Activated naive CD4-positive, alpha-beta T cell treated with Interleukin-2 at 50 U/mL for 16 hours (primary cell): ENCODE data around the gene FDX1.

ENCODE experiments used
- DNase-seq: peaks from one replicate; pipeline ENCODE4 v3.0.0-alpha.2; 2020

Gene FDX1

GRCh38 chr11:110431674-110432073 lies 1.9 kb downstream of the FDX1 start:
- DNase-seq, result no peak

DNA sequence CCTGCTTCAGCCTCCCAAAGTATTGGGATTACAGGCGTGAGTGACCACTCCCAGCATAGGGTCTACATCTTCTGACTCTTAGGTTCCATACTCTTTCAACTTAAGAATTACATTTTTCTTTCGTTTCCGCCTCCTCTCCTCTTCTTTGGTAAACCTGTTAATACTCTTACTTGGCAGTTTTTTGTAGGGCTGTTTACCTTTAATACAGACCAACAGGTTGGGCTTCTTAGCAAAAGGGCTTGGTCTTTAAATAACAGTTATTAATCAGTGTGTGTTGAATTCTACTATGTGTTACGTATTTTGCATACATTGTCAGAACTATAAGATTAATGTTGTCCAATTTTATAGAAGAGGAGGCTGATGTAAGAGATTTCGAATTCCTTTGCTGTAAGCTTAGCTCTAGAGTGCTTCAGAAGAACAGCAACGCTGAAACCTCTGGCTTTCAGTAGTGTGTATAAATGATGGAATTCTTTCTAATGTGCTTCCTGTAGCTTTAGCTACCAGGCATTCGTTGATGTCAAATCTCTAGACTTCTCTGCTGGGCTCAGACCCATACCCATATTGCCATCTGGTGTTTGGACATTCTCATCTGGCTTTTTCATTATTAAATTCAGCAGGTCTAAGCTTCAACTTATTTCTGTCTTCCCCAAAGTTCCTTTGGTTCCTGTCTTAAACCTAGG lies 3.1 kb downstream of the FDX1 start:
- DNase-seq, result no peak

DNA sequence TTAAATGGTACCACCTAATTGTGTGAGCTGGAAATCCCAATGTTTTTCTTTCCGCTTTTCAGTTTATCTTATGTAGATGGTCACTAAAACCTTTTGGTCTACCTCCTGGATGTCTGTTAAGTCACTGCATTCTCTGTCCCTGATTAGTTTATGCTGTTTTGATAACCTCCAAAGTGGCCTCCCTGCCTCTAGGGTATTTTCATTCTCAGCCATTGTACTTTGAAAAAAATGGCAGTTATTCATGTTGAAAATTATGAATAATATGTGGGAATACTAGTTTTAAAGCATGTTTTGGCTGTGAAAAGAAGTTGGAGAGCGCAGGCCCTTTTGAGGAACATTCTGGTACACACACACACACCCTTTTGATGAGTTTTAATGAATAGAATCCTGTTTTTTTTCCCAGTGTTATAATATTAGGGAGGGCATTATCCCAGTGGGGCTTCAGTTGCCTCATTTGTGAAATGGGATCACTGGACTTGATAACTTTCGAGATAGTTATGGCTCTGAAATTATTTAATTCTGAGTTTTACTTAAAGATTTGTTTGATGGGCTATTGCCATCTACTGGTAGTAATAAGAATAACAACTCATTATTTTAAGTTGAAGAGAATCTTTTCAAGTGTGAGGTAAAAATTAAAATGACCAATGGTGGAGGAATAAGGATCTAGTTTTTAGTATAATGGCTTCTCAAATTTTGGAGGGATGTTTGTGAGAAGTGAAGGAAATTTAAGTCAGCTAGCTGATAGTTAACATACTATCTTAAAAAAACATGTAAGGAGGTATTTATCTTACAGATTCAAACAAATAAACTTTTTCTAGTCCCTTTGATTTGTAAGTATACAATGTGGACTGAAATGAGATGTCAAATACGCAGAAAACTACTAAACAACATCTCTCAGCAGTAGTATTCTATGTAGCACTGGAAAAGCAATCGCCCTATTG lies 3.9 kb downstream of the FDX1 start:
- DNase-seq, result no peak

- DNase-seq, result peak; percentile 15
Measured at GRCh38 chr11:110434952-110435779, 5.4 kb downstream of the FDX1 start.

DNA sequence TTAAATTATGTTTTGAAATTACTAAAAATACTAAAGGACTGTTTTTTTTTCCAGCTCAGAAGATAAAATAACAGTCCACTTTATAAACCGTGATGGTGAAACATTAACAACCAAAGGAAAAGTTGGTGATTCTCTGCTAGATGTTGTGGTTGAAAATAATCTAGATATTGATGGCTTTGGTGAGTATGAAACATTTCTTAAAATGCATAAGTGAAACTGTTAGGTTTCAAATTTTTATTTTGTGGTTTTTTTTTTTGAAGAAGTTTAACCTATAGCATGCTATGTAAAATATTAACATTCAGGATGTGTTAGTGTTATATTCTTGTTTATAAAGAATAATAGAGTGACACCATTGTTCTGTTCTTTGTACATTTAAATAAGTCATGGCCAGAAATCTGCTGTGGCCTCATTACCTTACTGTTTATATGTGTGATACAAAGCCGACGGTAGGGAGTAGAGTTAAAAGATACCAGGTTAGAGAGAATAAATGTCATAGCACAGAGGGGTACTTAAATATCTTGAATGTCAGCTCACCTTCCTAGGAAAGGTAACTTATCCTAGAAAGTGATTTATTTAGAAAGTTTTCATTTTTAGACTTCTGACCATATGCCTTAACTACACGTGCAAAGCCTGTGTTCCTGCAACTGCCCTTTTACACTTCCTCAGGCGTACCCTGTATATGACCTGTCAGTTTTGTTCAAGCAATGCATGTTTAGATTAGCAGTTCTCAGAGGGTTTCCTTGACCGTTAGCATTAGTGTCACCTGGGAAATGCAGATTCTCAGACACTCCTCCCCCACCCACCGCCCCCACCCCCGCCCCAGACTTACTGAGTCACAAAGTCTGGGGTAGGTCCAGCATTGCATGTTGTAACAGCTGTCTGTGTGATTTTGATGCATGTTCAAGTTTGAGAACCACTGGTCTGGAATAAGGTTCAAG lies 6.3 kb downstream of the FDX1 start:
- no peak for DNase-seq

- DNase-seq, result no peak
Measured at GRCh38 chr11:110438017-110438416, 8.3 kb downstream of the FDX1 start.

DNA sequence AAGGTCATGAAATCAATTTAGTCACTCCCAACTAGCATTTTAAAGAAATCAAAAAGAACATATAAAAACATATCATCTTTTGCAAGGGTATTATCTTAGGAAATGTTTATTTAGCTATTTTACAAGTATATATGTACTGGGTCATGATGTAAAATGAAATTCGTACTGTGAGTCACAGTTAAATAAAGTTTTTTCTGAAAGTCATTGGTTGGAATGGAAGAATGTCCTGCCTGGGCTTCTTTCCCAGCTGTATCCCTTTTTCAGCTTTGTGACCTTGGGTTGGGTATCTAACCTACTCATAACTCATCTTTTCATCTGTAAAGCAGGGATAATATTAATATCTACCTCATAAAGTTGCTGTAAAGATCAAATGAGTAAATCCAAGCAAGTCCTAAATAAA lies 15.7 kb downstream of the FDX1 start:
- no peak for DNase-seq

GRCh38 chr11:110446061-110446460 lies 16.3 kb downstream of the FDX1 start:
- DNase-seq, result no peak

- DNase-seq, result no peak
Measured at GRCh38 chr11:110446594-110446993, 16.8 kb downstream of the FDX1 start.

DNA sequence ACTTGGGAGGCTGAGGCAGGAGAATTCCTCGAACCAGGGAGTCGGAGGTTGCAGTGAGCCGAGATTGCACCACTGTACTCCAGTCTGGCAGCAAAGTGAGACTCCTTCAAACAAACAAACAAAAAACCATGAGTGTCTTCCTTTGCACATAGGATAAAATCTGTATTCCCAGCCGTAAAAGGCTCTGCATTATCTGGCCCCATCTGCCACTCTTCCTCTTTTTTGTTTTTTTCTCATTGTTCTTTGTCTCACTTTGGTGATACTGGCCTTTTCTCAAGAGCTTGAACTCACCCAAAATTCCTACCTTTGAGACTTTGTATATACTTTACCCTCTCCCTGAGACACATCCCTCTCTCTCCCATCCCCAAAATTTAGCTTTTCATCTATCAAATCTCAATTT lies 17.6 kb downstream of the FDX1 start:
- DNase-seq, result no peak

DNA sequence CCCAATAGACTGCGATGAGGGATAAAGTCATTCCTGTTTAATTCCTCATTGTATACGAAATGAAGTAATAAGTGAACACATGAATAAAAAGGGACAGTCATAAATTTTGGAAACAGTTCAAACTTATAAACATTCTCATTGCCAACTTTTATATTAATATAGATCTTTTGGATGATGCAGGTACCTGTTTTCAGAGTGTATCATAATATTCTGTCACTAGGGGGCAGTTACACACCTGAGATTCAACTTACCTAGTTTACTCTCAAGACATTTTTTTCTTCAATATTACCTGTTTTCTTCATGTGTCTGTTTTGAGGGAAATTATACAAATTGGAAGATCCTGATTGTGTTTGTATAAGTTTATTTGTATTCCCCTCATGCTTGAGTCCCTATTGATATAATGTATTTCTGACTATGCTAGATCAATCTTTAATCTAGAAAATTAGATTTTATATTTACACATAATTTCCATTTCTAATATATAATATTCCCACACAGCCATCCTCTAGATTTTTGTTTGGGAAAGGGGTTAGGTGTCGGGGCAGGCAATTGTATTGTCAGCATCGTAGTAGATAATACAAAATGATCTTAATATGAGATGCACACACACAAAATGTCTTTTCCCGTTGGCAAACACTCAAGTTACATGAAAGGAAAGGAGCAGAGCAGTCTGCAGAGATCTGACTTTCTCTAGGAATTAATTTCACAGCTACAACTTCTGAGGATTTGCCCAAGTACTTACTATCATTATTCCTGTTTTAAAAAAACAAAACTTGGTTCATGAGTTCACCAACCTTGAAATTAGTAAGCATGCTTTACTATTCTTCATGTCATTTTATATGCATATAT lies 18.4 kb downstream of the FDX1 start:
- DNase-seq, result no peak

DNA sequence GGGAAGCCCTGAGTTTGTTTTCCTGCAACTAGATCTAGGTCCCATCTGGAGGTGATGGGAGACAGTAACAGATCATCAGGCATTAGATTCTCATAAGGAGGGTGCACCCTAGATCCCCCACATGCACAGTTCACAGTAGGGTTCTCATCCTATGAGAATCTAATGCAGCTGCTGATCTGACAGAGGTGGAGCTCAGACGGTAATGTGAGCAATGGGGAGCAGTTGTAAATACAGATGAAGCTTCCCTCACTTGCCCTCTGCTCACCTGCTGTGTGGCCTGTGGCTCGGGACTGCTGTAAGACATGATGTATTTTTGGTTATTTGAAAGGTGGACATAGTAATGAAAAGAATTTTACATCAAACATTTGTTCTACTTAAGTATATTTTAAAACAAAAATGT lies 20.5 kb downstream of the FDX1 start:
- no peak for DNase-seq

GRCh38 chr11:110452720-110453119 lies 23.0 kb downstream of the FDX1 start:
- DNase-seq, result no peak

- no peak for DNase-seq
Measured at GRCh38 chr11:110453684-110454354, 24.1 kb downstream of the FDX1 start.

- DNase-seq, result no peak
Measured at GRCh38 chr11:110454609-110455008, 24.9 kb downstream of the FDX1 start.

DNA sequence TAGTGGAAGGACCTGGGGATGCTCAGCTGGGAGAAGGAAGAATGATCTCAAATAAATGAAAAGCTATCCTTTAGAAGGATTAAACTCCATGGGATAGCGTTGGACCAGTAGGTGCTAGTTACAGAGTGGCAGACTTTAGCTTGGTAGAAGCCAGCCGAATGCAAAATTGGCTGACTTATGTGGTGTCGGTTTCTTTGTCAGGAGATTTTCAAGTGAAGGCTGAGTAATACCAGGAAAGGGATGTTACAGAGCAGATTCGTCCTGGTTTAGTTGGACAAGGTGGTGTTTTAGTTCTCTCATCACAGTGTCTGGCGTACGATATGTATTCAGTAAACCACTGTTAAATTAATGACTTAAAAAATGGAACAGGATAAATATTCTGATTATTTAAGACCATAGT lies 26.0 kb downstream of the FDX1 start:
- no peak for DNase-seq

DNA sequence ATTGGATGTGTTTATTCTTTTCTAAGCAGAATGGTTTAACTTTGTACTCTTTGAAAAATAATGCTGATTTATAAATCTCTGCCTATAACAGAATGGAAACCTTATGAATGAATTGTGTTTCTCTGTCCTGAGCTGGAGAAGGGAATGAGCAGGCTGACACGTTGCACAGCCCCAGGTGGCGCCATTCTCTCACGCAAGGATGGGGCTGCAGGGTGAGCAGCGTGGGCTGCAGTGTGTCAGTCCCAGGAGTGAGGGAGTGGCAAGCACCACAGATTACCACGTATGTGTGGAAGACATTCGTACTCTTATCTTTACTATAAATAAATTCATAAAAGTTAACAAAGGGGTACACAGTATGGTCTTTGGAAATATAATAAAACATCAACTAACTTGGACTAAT lies 33.4 kb downstream of the FDX1 start:
- DNase-seq, result no peak

- no peak for DNase-seq
Measured at GRCh38 chr11:110465231-110465630, 35.5 kb downstream of the FDX1 start.

GRCh38 chr11:110467556-110467955 lies 37.8 kb downstream of the FDX1 start:
- no peak for DNase-seq

DNA sequence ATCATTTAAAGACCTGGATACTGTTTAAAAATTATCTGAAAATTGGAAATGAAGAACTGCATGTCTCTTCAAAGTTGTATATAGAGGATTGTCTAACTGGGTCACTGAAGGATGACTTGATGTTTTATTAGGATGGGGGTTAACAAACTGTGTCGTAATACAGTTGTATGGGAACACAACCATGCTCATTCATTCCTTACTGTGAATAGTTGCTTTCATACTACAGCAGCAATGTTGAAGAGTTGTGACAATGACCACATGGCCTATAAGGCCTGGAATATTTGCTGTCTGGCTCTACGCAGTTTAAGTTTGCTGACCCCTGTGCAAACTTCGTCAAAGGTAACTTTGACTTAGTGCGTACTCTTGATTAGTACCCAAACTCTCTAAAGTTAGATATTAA lies 38.4 kb downstream of the FDX1 start:
- no peak for DNase-seq

DNA sequence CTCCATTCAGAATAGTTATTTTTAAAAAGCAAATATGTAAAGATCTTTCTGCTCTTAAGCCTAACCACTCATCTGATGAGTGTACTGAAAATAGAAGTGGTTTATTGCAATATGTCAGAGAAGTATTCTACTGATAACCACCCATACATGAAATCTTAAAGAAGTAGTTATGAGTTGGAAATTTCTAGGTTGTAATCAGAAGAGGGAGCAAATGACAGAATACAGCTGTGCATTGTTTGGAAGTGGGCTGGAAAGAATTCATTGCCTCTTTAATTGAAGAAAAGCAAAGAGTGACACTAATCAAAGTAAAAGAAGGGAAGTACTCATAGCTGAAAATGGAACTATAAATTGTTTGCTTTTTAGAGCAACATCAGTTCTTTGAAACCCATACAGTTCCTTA lies 39.4 kb downstream of the FDX1 start:
- DNase-seq, result no peak
